Measurements from ENCODE around the gene LRG1. TPM values are rescaled to one million over a fixed set of nuclear protein-coding genes. Genes with fewer than 3 reads are reported as not detected.

LRG1 gene
- total RNA-seq, 1 experiment from 2014 or later: 0.11 TPM

DNA sequence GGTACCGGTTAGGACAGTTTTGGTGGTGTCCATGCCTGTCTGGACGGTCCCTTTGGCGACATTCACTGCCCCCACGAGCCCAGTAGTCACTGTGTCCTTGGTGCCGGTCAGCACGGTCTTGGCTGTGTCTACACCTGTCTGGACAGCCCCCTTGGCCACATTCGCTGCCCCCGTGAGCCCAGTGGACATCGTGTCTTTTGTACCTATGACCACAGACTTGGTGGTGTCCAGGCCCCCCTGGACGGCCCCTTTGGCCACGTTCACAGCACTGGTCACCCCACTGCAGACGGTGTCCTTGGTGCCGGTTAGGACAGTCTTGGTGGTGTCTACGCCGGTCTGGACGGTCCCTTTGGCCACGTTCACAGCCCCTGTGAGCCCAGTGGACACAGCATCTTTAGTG, 27.8 kb downstream of the LRG1 start:
- Histone ChIP-seq H3K4me1 (ENCODE audit: low read length) (no peaks in the 10 kb centered on the region), H3K4me2 (ENCODE audit: low read depth, low read length, poor library complexity, severe bottlenecking) (no peak overlapping the region), H3K9ac (ENCODE audit: low read length) (no peak overlapping the region)

DNA sequence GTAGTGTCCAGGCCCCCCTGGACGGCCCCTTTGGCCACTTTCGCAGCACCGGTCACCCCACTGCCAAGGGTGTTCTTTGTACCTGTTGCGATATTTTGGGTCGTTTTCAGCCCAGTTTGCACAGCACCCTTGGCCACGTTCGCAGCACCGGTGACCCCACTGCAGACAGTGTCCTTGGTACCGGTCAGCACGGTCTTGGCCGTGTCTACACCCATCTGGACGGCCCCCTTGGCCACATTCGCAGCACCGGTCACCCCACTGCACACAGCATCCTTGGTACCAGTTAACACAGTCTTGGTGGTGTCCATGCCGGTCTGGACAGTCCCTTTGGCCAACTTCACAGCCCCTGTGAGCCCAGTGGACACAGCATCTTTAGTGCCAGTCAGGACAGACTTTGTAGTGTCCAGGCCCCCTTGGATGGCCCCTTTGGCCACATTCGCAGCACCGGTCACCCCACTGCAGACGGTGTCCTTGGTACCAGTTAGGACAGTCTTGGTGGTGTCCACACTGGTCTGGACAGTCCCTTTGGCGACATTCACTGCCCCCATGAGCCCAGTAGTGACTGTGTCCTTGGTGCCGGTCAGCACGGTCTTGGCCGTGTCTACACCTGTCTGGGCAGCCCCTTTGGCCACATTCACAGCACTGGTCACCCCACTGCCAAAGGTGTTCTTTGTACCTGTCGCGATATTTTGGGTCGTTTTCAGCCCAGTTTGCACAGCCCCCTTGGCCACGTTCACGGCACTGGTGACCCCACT, 28.4 kb downstream of the LRG1 start:
- H3K9me2 ChIP-seq (replicated peaks; ENCODE audit: insufficient read depth, low read length): no peaks in the 10 kb centered on the region
- H3K4me3 ChIP-seq (ENCODE audit: low read length): no peak overlapping the region
- no peaks in the 10 kb centered on the region for H3K27me3 ChIP-seq (ENCODE audit: low read length)
- no peak overlapping the region for H3K27ac ChIP-seq (ENCODE audit: low read length)
- H3K36me3 ChIP-seq (ENCODE audit: insufficient read depth, low read length): no peaks in the 10 kb centered on the region
- H3K79me2 ChIP-seq (ENCODE audit: low read length): no peaks in the 10 kb centered on the region
- no peak overlapping the region for H3K9ac ChIP-seq (ENCODE audit: low read length)
- no peaks in the 10 kb centered on the region for H4K20me1 ChIP-seq (ENCODE audit: insufficient read depth, low read depth, low read length)
- H2AFZ ChIP-seq (ENCODE audit: low read length): no peak overlapping the region
- no peaks in the 10 kb centered on the region for H3K9me3 ChIP-seq (ENCODE audit: low read length)
- DNase-seq: no peak
- H3K4me1 ChIP-seq (ENCODE audit: low read length): no peaks in the 10 kb centered on the region
- no peak overlapping the region for H3K4me2 ChIP-seq (ENCODE audit: low read depth, low read length, poor library complexity, severe bottlenecking)

More for the DNA sequence above, 27.8 kb downstream of the LRG1 start:
- no peaks in the 10 kb centered on the region for H3K27me3 ChIP-seq (ENCODE audit: low read length)
- H2AFZ ChIP-seq (ENCODE audit: low read length): no peak overlapping the region
- no peak for DNase-seq
- H3K27ac ChIP-seq (ENCODE audit: low read length): no peak overlapping the region
- H3K79me2 ChIP-seq (ENCODE audit: low read length): no peaks in the 10 kb centered on the region
- no peaks in the 10 kb centered on the region for H4K20me1 ChIP-seq (ENCODE audit: insufficient read depth, low read depth, low read length)
- H3K36me3 ChIP-seq (ENCODE audit: insufficient read depth, low read length): no peaks in the 10 kb centered on the region
- H3K9me2 ChIP-seq (replicated peaks; ENCODE audit: insufficient read depth, low read length): no peaks in the 10 kb centered on the region
- H3K4me3 ChIP-seq (ENCODE audit: low read length): no peak overlapping the region
- H3K9me3 ChIP-seq (ENCODE audit: low read length): no peaks in the 10 kb centered on the region

- DNase-seq: no peak
These were observed 29.2 kb downstream of the LRG1 start for GRCh38 chr19:4510435-4511255.

GRCh38 chr19:4508698-4509097, 31.1 kb downstream of the LRG1 start:
- no peak overlapping the region for H3K4me3 ChIP-seq (ENCODE audit: low read length)
- no peak overlapping the region for H3K4me2 ChIP-seq (ENCODE audit: low read depth, low read length, poor library complexity, severe bottlenecking)
- H3K9ac ChIP-seq (ENCODE audit: low read length): no peak overlapping the region
- H3K9me2 ChIP-seq (replicated peaks; ENCODE audit: insufficient read depth, low read length): no peaks in the 10 kb centered on the region
- H3K36me3 ChIP-seq (ENCODE audit: insufficient read depth, low read length): no peaks in the 10 kb centered on the region
- DNase-seq: no peak
- H4K20me1 ChIP-seq (ENCODE audit: insufficient read depth, low read depth, low read length): no peaks in the 10 kb centered on the region
- H3K27ac ChIP-seq (ENCODE audit: low read length): no peak overlapping the region
- no peaks in the 10 kb centered on the region for H3K9me3 ChIP-seq (ENCODE audit: low read length)
- H2AFZ ChIP-seq (ENCODE audit: low read length): no peak overlapping the region
- H3K79me2 ChIP-seq (ENCODE audit: low read length): no peaks in the 10 kb centered on the region
- H3K4me1 ChIP-seq (ENCODE audit: low read length): no peaks in the 10 kb centered on the region
- H3K27me3 ChIP-seq (ENCODE audit: low read length): no peaks in the 10 kb centered on the region

More at GRCh38 chr19:4510435-4511255, 29.2 kb downstream of the LRG1 start:
- Histone ChIP-seq H3K4me2 (ENCODE audit: low read depth, low read length, poor library complexity, severe bottlenecking) (no peak overlapping the region), H3K27me3 (ENCODE audit: low read length) (no peaks in the 10 kb centered on the region), H3K9me2 (replicated peaks; ENCODE audit: insufficient read depth, low read length) (no peaks in the 10 kb centered on the region), H3K4me3 (ENCODE audit: low read length) (no peak overlapping the region), H3K4me1 (ENCODE audit: low read length) (no peaks in the 10 kb centered on the region), H3K27ac (ENCODE audit: low read length) (no peak overlapping the region), H3K9me3 (ENCODE audit: low read length) (no peaks in the 10 kb centered on the region), H4K20me1 (ENCODE audit: insufficient read depth, low read depth, low read length) (no peaks in the 10 kb centered on the region), H2AFZ (ENCODE audit: low read length) (no peak overlapping the region), H3K79me2 (ENCODE audit: low read length) (no peaks in the 10 kb centered on the region), H3K36me3 (ENCODE audit: insufficient read depth, low read length) (no peaks in the 10 kb centered on the region), H3K9ac (ENCODE audit: low read length) (no peak overlapping the region)

DNA sequence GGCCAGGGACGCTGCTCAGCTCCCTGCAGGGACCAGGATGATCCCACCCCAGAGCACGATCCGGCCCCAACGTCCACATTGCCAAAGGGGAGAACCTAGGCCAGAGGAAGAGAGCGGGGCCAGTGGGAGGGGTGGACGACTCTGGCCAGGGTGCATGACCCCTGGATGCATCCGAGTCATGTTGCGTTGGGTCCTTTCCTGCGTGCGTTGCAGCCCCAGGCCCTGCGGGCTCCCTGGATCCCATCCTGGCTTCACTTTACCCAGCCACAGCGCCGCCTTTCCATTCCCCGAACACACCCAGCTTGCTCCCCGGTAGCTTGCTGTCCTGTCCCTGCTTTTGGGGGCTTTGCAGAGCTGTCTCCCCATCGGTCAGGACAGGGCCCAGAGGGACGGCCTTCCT, 32.0 kb downstream of the LRG1 start:
- H3K4me2 ChIP-seq (ENCODE audit: low read depth, low read length, poor library complexity, severe bottlenecking): no peak overlapping the region
- no peak overlapping the region for H3K9ac ChIP-seq (ENCODE audit: low read length)
- H3K9me2 ChIP-seq (replicated peaks; ENCODE audit: insufficient read depth, low read length): no peaks in the 10 kb centered on the region
- no peaks in the 10 kb centered on the region for H3K4me1 ChIP-seq (ENCODE audit: low read length)
- no peak overlapping the region for H3K4me3 ChIP-seq (ENCODE audit: low read length)
- no peak for DNase-seq
- no peaks in the 10 kb centered on the region for H3K27me3 ChIP-seq (ENCODE audit: low read length)
- no peak overlapping the region for H2AFZ ChIP-seq (ENCODE audit: low read length)
- no peak overlapping the region for H3K27ac ChIP-seq (ENCODE audit: low read length)
- no peaks in the 10 kb centered on the region for H3K79me2 ChIP-seq (ENCODE audit: low read length)
- no peaks in the 10 kb centered on the region for H4K20me1 ChIP-seq (ENCODE audit: insufficient read depth, low read depth, low read length)
- no peaks in the 10 kb centered on the region for H3K9me3 ChIP-seq (ENCODE audit: low read length)
- H3K36me3 ChIP-seq (ENCODE audit: insufficient read depth, low read length): no peaks in the 10 kb centered on the region

DNA sequence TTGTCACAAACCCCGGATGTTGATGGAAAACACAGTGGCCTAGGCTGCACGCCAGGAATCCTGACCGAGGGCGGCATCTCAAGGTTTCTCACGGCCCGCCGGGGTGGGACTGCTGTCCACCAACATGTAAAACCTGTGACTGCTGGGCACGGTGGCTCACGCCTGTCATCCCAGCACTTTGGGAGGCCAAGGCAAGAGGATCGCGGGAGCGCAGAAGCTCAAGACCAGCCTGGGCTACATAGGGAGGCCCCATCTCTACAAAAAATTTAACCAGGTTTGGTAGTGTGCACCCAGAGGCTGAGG, 32.7 kb downstream of the LRG1 start:
- no peaks in the 10 kb centered on the region for H3K9me2 ChIP-seq (replicated peaks; ENCODE audit: insufficient read depth, low read length)
- no peak overlapping the region for H3K9ac ChIP-seq (ENCODE audit: low read length)
- H3K4me2 ChIP-seq (ENCODE audit: low read depth, low read length, poor library complexity, severe bottlenecking): no peak overlapping the region
- H3K27me3 ChIP-seq (ENCODE audit: low read length): no peaks in the 10 kb centered on the region
- H3K4me3 ChIP-seq (ENCODE audit: low read length): no peak overlapping the region
- H2AFZ ChIP-seq (ENCODE audit: low read length): no peak overlapping the region
- H3K27ac ChIP-seq (ENCODE audit: low read length): no peak overlapping the region
- H3K4me1 ChIP-seq (ENCODE audit: low read length): no peaks in the 10 kb centered on the region
- no peak for DNase-seq
- H3K79me2 ChIP-seq (ENCODE audit: low read length): no peaks in the 10 kb centered on the region
- H3K9me3 ChIP-seq (ENCODE audit: low read length): no peaks in the 10 kb centered on the region
- no peaks in the 10 kb centered on the region for H4K20me1 ChIP-seq (ENCODE audit: insufficient read depth, low read depth, low read length)
- no peaks in the 10 kb centered on the region for H3K36me3 ChIP-seq (ENCODE audit: insufficient read depth, low read length)

DNA sequence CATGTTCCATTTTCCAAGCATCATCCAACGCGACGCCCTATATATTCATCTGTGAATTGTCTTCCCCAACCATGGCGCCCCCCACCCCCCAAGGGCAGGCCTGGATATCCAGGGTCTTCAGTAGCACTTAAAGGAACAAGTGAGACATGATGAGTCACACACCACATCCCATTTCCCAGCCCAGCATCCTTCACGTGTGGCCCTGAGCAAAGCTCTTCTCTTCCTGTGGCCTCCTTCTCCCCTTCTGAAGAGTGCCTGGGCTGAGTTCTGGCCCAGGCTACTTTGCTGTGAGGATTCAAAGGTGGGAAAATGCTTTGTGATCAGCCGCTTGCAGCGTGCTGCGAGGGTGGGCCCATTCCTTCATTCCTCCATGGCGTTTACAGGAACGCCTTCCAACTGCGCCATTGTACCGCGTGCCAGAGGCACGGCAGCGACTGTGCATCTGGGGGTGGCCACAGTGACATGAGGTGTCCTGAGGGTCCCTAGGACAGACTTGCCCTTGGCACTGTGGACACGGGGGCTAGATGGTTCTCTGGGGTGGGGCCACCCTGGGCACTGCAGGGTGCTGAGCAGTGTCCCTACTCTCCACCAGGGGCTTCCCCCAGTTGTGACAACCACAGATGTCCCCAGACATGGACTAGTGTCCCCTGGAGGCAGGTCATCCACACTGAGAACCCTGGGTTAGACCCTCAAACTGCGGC, 33.2 kb downstream of the LRG1 start:
- Histone ChIP-seq H3K4me2 (ENCODE audit: low read depth, low read length, poor library complexity, severe bottlenecking) (no peak overlapping the region), H3K79me2 (ENCODE audit: low read length) (no peaks in the 10 kb centered on the region), H2AFZ (ENCODE audit: low read length) (no peak overlapping the region), H3K27me3 (ENCODE audit: low read length) (no peaks in the 10 kb centered on the region), H3K4me1 (ENCODE audit: low read length) (no peaks in the 10 kb centered on the region), H3K9me2 (replicated peaks; ENCODE audit: insufficient read depth, low read length) (no peaks in the 10 kb centered on the region), H3K9ac (ENCODE audit: low read length) (no peak overlapping the region), H3K4me3 (ENCODE audit: low read length) (no peak overlapping the region), H3K36me3 (ENCODE audit: insufficient read depth, low read length) (no peaks in the 10 kb centered on the region), H4K20me1 (ENCODE audit: insufficient read depth, low read depth, low read length) (no peaks in the 10 kb centered on the region), H3K9me3 (ENCODE audit: low read length) (no peaks in the 10 kb centered on the region), H3K27ac (ENCODE audit: low read length) (no peak overlapping the region)
- no peak for DNase-seq

Data from Karpas-422 (cell line).